GM19035 (cell line): Measurements from ENCODE around the gene UMPS.
"Not testable (repeated sequence)": the region's sequence is repeated elsewhere in the genome, so short reads cannot be mapped to it uniquely, and the experiment has no call there.

Source experiments
- ATAC-seq: cut with Tn5 transposase; IDR thresholded peaks from one replicate; pipeline ENCODE4 v1.9.1; 2021; ENCODE audit not compliant: unreplicated experiment

UMPS gene

GRCh38 chr3:124779116-124779515 lies 48.9 kb downstream of the UMPS start:
- no peak for ATAC-seq

GRCh38 chr3:124779751-124780191 lies 49.5 kb downstream of the UMPS start:
- ATAC-seq, result no peak

- no peak for ATAC-seq
Measured at GRCh38 chr3:124780356-124780755, 50.1 kb downstream of the UMPS start.

DNA sequence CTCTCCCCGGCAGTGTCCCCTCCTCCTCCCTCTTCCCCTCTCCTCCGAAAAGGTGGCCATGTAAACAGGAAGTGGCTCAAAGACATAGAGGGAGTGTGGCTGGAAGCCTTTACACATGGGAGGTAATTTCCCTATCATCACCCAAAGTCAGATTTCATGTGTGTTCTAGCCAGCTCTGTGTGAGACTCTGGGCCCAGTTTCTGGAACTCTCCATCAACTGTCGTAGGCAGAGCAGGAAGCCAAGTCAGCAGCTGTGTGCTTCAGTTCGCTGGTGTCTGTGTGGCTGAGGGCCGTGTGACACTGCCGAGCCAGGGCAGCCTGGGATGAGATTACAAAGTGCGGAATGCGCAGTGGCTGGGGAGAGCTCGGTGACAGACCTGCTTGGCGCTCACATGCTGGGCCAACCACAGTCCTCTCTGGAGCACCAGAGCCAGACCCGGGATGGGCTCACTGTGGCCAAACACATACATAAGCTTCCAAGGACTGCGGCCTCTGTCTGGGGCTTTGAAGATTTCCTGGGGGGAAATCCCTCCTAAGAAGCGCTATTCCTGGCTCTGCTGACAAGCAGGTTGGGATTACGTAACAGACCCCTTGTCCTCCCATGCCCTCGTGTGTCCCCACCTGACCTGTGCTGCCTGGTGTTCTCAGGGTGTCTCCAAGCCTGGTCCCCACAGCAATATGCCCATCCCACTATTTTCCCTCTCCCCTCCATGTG lies 50.7 kb downstream of the UMPS start:
- ATAC-seq, result no peak

- no peak for ATAC-seq
Measured at GRCh38 chr3:124781476-124782376, 51.5 kb downstream of the UMPS start.

DNA sequence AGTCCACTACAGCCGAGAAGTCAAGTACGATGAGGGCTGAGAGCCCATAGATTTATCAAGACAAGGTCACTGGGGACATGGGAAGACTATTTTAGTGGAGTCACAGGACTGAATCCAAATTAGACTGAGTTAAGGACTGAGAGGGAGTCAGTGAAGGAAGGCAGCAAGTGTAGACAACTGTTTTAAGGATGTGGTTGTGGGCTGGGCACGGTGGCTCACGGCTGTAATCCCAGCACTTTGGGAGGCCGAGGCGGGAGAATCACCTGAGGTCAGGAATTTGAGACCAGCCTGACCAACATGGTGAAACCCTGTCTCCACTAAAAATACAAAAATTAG lies 52.1 kb downstream of the UMPS start:
- not testable (repeated sequence) for ATAC-seq

DNA sequence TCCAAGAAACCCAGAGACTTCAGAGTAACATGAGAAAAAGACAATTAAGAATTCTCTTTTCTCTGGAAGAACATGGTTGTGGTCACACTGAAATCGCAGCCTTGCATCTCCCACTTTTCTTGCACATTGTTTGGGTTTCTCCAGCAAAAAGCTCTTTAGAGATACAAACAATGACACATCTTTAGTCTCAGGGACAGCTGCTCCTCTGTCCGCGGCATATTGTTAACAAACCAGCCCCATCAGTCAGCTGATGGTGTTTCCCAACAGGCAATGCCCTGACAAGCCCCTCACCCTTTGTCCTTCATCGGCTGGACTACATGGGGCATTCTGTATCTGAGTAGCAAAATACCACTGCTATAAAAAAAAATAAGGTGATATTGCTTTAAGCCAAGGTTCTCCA lies 53.4 kb downstream of the UMPS start:
- ATAC-seq, result no peak

DNA sequence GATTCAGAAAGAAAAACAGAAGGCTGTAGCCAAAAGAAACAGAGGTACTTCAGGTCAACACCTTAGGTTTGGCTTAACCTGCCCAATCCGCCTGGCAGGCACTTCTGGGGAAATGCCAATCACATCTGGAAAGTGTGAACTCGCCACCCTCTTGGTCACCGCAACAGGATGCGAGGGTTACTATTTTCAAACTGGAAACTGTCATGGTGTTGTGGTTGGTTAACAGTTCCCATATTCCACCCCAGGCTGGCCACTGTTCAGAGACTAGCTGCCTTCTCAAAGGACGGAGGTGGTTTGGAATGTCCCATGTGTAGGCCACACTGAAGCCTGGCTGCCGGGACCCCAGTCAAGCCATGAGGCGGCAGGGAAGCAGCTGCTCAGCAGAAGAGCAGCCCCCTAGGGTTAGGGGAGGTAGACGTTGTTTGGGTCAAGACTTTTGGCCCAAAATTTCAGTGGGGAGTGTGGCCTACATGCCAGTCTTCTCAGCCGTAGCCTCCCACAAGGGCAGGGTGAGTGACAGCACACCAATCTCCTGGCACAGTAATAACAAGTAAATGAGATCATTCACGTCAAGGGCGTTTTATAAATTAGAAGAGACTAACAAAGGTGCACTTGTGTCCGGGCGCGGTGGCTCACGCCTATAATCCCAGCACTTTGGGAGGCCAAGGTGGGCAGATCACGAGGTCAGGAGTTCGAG lies 54.6 kb downstream of the UMPS start:
- ATAC-seq, result no peak

- no peak for ATAC-seq
Measured at GRCh38 chr3:124785973-124786372, 55.7 kb downstream of the UMPS start.

- no peak for ATAC-seq
Measured at GRCh38 chr3:124786511-124787241, 56.4 kb downstream of the UMPS start.

DNA sequence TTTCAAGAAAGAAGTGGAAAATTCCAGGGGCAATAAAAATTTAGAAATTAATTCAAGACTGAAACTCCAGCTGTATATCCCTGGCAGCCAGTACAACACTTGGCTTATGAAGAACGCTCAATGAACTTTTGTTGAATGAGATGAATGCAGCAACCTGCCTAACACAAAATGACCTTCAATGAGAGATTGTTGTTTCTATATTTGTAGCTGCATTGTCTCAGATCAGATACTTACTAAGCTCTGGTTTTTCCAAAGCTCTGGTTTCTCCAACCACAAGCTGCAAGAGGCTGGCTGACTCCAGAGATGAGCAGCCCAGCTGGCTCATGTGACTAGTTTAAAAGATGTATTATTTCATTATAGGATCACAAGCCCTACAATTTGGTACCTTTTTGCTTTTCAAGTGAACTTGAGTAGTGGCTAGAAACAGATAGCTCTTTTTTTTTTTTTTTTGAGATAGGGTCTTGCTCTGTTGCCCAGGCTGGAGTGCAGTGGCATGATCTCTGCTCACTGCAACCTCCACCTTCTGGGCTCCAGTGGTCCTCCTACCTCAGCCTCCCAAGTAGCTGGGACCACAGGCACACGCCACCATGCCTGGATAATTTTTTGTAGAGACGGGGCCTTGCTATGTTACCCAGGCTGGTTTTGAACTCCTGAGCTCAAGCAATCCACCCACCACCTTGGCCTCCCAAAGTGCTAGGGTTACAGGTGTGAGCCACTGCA lies 57.4 kb downstream of the UMPS start:
- ATAC-seq, result no peak

DNA sequence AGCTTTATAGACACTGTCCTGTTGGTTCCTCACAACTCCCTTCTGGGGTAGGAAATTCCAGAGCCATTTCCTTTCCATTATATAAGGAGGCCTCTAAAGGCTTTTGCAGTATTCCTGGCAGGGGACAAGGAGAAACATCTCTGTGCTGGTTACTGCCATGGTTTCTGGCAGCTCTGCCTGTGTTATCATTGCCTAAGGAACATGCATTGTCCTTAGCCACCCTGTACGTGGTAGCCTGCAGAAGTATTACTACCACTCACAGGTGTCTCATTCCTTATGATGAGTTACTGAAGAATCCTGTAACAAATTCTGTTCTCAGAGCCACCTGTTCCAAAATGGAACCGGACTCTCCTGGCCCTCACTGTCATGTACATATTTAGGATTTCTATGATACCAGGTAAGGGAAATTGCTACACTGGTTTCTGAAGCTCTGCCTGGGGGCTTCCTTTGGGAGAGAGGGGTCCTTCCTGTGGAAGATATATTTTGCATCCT lies 58.0 kb downstream of the UMPS start:
- no peak for ATAC-seq

- ATAC-seq, result not testable (repeated sequence)
Measured at GRCh38 chr3:124789103-124789502, 58.9 kb downstream of the UMPS start.

DNA sequence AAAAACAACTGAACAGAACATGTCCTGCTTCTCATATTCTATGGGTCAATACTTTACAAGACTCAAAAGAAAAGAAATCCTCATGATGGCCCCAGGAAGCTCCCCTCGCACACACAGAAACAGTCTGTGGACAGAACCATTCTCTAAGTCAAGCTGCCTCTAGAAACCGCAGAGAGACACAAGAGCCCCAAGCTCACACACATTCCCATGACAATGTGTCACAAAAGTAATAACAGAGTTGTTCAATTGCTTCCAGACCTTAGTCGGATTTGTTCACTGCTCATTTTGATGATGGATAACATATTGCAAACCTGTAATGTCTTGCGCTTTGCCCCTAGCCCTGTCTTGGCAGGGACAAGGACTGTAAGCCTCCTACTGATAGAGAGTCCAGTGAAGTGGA lies 60.9 kb downstream of the UMPS start:
- ATAC-seq, result no peak

DNA sequence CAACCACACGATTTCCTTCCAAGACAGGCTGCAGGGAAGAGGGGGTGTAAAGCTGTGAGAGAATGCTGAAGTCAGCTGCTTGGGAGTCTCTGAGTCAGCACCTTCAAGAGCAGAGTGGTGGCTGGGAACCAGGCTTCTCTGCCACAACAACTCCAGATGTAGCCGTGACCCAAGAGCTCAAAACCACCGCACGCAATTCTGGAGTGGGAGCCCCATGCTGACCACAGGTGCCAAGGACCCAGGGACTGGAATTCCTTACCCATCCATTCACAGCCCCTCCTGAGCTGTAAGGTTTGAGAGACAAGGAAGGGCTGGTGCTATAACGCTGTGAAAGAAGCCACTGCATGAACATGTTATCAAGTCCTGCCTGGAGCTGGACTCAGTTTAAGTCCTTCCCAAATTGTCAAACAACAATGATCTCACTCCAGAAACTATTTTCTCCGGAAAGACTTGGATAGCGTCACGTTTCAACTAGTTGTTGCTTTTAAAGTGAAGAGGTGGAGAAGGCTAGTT lies 61.4 kb downstream of the UMPS start:
- no peak for ATAC-seq

GRCh38 chr3:124792341-124793040 lies 62.2 kb downstream of the UMPS start:
- no peak for ATAC-seq

DNA sequence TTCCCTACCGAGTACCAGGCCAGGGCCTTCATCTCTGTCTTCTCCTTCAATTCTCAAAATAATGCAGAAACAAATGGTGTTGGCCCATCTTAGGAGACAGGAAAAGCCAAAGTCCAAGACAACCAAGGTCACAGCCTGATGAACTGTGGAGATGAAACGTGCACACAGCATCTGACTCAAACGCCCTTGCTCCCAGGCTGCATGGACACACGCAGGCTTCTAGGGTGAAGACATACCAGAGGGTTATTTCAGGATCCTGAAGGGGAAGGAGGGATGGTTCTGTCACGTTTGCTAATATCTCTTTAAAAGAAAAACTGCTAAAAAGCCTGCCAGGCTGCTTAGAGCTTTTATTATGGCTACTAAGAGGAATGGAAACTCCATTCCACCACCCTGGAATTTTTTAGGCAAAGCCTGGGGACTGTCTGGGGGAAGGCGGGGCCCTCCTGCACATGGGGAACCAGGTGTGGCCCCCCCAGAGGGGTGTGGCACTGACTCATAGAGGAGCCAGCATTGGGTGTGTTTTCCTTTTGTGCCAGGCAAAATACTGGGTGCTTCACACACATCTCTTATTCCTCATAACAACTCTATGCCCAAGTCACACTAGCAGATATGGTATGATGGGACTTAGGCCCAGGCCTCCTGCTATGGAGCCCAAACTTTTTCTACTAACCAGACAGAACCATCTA lies 62.9 kb downstream of the UMPS start:
- ATAC-seq, result no peak

DNA sequence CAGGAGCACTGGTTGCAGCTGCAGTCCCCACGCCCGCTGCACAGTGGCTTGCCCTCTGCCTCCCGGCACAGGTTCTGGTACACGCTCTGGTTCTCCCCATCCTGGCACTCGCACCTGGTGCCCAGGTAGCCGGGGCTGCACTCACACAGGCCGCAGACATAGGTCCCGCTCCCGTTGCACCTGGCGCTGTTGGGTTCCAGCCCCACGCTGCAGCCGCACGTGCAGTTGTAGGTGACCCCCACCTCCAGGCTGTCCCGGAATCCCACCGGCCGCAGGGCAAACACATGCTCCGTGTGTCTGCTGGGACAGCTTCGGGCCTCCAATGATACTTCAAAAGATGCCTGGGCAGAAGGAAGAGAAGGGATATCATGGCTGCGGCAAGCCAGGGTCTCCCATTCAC lies 66.2 kb downstream of the UMPS start:
- no peak for ATAC-seq

- no peak for ATAC-seq
Measured at GRCh38 chr3:124797426-124797945, 67.2 kb downstream of the UMPS start.
